GM12878 (cell line): Measurements from ENCODE around the gene IGSF6. TPM values are rescaled to one million over a fixed set of nuclear protein-coding genes. Genes with fewer than 3 reads are reported as not detected.

Experiments
- ATAC-seq: fragments of 200-7000 bp; cut with Tn5 transposase; 3 replicates; pipeline ENCODE4 v1.9.1; 2020; ENCODE audit warnings: mild to moderate bottlenecking, moderate library complexity
- BruUV-seq: library from RNA; stranded (reverse); fragments of 400-500 nt; replicated peaks from 2 replicates; lab custom pipeline; 2021; lab: Mats Ljungman, UMichigan
- CTCF ChIA-PET: fragments of 300-600 bp; sonication (Branson Sonifier 250); formaldehyde crosslinking; extraction: SDS; loops from one replicate; lab custom pipeline; 2021; ENCODE audit warnings: inconsistent platforms; lab: Yijun Ruan, JAX
- POLR2A ChIA-PET: fragments of 350-600 bp; formaldehyde crosslinking; extraction: SDS; loops from one replicate; lab custom pipeline; 2021; ENCODE audit warnings: inconsistent platforms; lab: Charles Lee
- RAD21 ChIA-PET: fragments of 300-600 bp; sonication (Branson Sonifier 250); formaldehyde crosslinking; loops from one replicate; lab custom pipeline; 2023; ENCODE audit warnings: antibody characterized with exemption; ENCODE audit not compliant: unreplicated experiment; lab: Charles Lee
- SMC1A ChIA-PET: fragments of 300-600 bp; sonication (Branson Sonifier 250); formaldehyde crosslinking; loops from one replicate; lab custom pipeline; 2023; ENCODE audit not compliant: unreplicated experiment, uncharacterized antibody; lab: Charles Lee
- DNase-seq: peaks from one replicate; pipeline ENCODE4 v3.0.0-alpha.2; 2011; ENCODE audit warnings: low read depth, low spot score
- FAIRE-seq: peaks from 3 replicates; lab custom pipeline; 2011; peaks lifted over from hg19 to GRCh38; lab: Jason Lieb, UNC
- H2AFZ ChIP-seq: 2 replicates; pipeline ENCODE4 v1.6.0; 2011; ENCODE audit warnings: low read depth, low read length, control low read depth; ENCODE audit not compliant: control insufficient read depth
- H3K27ac ChIP-seq: 2 replicates; pipeline ENCODE4 v1.5.1; 2011; ENCODE audit warnings: control low read depth; ENCODE audit not compliant: control insufficient read depth, insufficient read depth
- H3K27me3 ChIP-seq, 2 experiments: replicated peaks in 1 of 2; 2 replicates each; pipeline versions ENCODE4 v1.6.0 to v1.6.1; 2011; ENCODE audit warnings: low read length in 1 of 2; ENCODE audit not compliant: control insufficient read depth in 2 of 2, insufficient read depth in 2 of 2
- H3K36me3 ChIP-seq, 2 experiments: 2 replicates each; pipeline ENCODE4 v1.5.1; 2011; ENCODE audit warnings: low read length in 1 of 2; ENCODE audit not compliant: control insufficient read depth in 2 of 2, insufficient read depth in 2 of 2
- H3K4me1 ChIP-seq: 2 replicates; pipeline ENCODE4 v1.6.1; 2011; ENCODE audit warnings: mild to moderate bottlenecking, low read length, moderate library complexity, mixed read lengths; ENCODE audit not compliant: control insufficient read depth, insufficient read depth
- H3K4me2 ChIP-seq: 2 replicates; pipeline ENCODE4 v1.6.0; 2011; ENCODE audit warnings: control low read depth; ENCODE audit not compliant: control insufficient read depth, insufficient read depth
- H3K4me3 ChIP-seq: fragments of 200-600 bp; sonication (generic); 2 replicates; pipeline ENCODE4 v1.5.1; 2016
- H3K79me2 ChIP-seq: 2 replicates; pipeline ENCODE4 v1.6.0; 2011; ENCODE audit warnings: low read length; ENCODE audit not compliant: control insufficient read depth, insufficient read depth
- H3K9ac ChIP-seq: 2 replicates; pipeline ENCODE4 v1.8.0; 2011; ENCODE audit warnings: low read length, control low read depth, mixed read lengths; ENCODE audit not compliant: control insufficient read depth, insufficient read depth
- H3K9me3 ChIP-seq: replicated peaks from 3 replicates; pipeline ENCODE4 v1.5.1; 2011; ENCODE audit warnings: mild to moderate bottlenecking, low read length; ENCODE audit not compliant: control insufficient read depth, insufficient read depth
- H4K20me1 ChIP-seq: 2 replicates; pipeline ENCODE4 v1.6.0; 2011; ENCODE audit not compliant: control insufficient read depth, insufficient read depth
- CBX3 ChIP-seq: fragments of 200-600 bp; sonication (generic); IDR thresholded peaks from 2 replicates; pipeline ENCODE4 v1.6.1; 2016; ENCODE audit warnings: low read depth, borderline replicate concordance
- CBX5 ChIP-seq: sonication (generic); IDR thresholded peaks from 2 replicates; pipeline ENCODE4 v1.6.1; 2016; ENCODE audit warnings: low read depth, moderate library complexity, mild to moderate bottlenecking, inconsistent platforms
- CHD2 ChIP-seq: IDR thresholded peaks from 2 replicates; pipeline ENCODE4 v1.6.1; 2011; ENCODE audit warnings: low read depth, low read length, improper control_type of control experiment, borderline replicate concordance
- CUX1 ChIP-seq: IDR thresholded peaks from 2 replicates; pipeline ENCODE4 v1.6.1; 2012; ENCODE audit warnings: improper control_type of control experiment, low read depth, low read length; ENCODE audit not compliant: insufficient replicate concordance
- E2F8 ChIP-seq: fragments of 450-650 bp; IDR thresholded peaks from 2 replicates; pipeline ENCODE4 v1.6.1; 2018; ENCODE audit warnings: mild to moderate bottlenecking, low read depth, moderate library complexity; ENCODE audit not compliant: partially characterized antibody
- IKZF1 ChIP-seq: fragments of 450-650 bp; conservative IDR thresholded peaks from 2 replicates; pipeline ENCODE4 v1.6.1; 2017; ENCODE audit warnings: antibody characterized with exemption, mild to moderate bottlenecking
- PML ChIP-seq: IDR thresholded peaks from 2 replicates; pipeline ENCODE4 v1.6.1; 2012; ENCODE audit warnings: low read length, inconsistent platforms
- RCOR1 ChIP-seq: conservative IDR thresholded peaks from 2 replicates; pipeline ENCODE4 v1.6.1; 2012; ENCODE audit warnings: low read depth, low read length, improper control_type of control experiment
- SMC3 ChIP-seq: IDR thresholded peaks from 2 replicates; pipeline ENCODE4 v1.6.1; 2011; ENCODE audit warnings: low read length, improper control_type of control experiment, borderline replicate concordance
- WGBS: methylation state at CpG from one replicate; pipeline ENCODE4 v1.1.6; 2016; ENCODE audit warnings: low lambda C conversion rate; ENCODE audit not compliant: insufficient replicate concordance, insufficient coverage; ENCODE audit errors: missing lambda C conversion rate; 5-methylcytosine and 5-hydroxymethylcytosine counted together
- in situ Hi-C: fragments of 300-500 bp; cut with MboI; formaldehyde crosslinking; loops from 9 replicates; pipeline ENCODE4 v1.14.3; 2018; ENCODE audit warnings: mixed read lengths
- intact Hi-C: fragments of 100-400 bp; cut with micrococcal nuclease; formaldehyde crosslinking; loops from one replicate; pipeline ENCODE4 v1.14.2; 2022; ENCODE audit not compliant: unreplicated experiment
- polyA plus RNA-seq, 11 experiments: library from polyadenylated mRNA; depleted of rRNA in 4 of 11; unstranded in 6 of 11; stranded (reverse) in 5 of 11; fragments of >200 nt; fragmentation: Nextera tagmentation in 4 of 11; fragmentation: Illumina TruSeq in 1 of 11; extraction: Ambion mirVana in 4 of 11; extraction: Trizol in 1 of 11; gene quantifications; 1 replicate in 1 of 11; 2 replicates in 10 of 11; pipeline versions ENCODE4 v1.2.1 to v1.2.3, GENCODE V29; 2011 to 2016; ENCODE audit warnings: inconsistent platforms in 2 of 11, missing spikeins in 2 of 11, low read depth in 1 of 11
- total RNA-seq, 4 experiments: library from RNA; depleted of rRNA in 3 of 4; stranded (reverse); fragments of >200 nt in 3 of 4; fragmentation: Illumina TruSeq in 1 of 4; extraction: Trizol in 1 of 4; gene quantifications; 2 replicates each; pipeline versions ENCODE4 v1.2.1 to v1.2.3, GENCODE V29; 2013 to 2021

Gene IGSF6
- total and polyA plus RNA-seq, 10 of the 15 experiments (the other 5 are each of a cell fraction or from before 2014, with no cell fraction given), result 0.32 to 1.2 (median 0.72) TPM

- ChIA-PET SMC1A (interaction anchor here (0.8 to 5.3 kb wide), 8 partner anchors 8 to 73 kb away, joined by 3 to 35 read pairs (median 4); no protein-coding TSS in a partner anchor), CTCF (interaction anchor here (0.8 to 10.1 kb wide), 10 partner anchors 9 to 1367 kb away, joined by 3 to 100 read pairs (median 4); no protein-coding TSS in a partner anchor), POLR2A (no interaction called here), RAD21 (interaction anchor here (0.5 to 3.6 kb wide), 7 partner anchors 10 to 540 kb away, joined by 3 to 36 read pairs (median 3); no protein-coding TSS in a partner anchor)
- Histone ChIP-seq H3K27ac (peak overlapping the region; percentile 88), H3K36me3 (no peaks in the 10 kb centered on the region; a peak in 1 of 4 replicates), H2AFZ (no peak overlapping the region), H3K4me2 (peak overlapping the region; percentile 51), H3K4me3 (no peak overlapping the region), H3K4me1 (peaks cover 33% of the 10 kb centered on the region), H3K27me3 (no peaks in the 10 kb centered on the region), H3K9ac (peak overlapping the region; percentile 40), H4K20me1 (no peaks in the 10 kb centered on the region), H3K79me2 (no peaks in the 10 kb centered on the region; the same call in 1 of the 2 replicates), H3K9me3 (no peaks in the 10 kb centered on the region)
- intact Hi-C loops (no loop called here), in situ Hi-C loops (no loop called here)
- peak; percentile 91 for ATAC-seq
- no TSS peak for BruUV-seq
- peak; percentile 99 for DNase-seq
- 22% methylated on average over 18 of the region's 18 CpGs for WGBS
- peak; percentile 91 for FAIRE-seq
- TF ChIP-seq SMC3 (no peak), IKZF1 (peak; percentile 72), E2F8 (no peak), PML (0 out of 2 replicates have a peak, but pooled peaks have one; percentile 42), CBX5 (0 out of 2 replicates have a peak, but pooled peaks have one; percentile 49), CHD2 (peak; percentile 61; the same call in 1 of the 2 replicates), RCOR1 (no peak), CUX1 (peak; percentile 59), CBX3 (no peak)
Measured at GRCh38 chr16:21646721-21647561, 5.5 kb downstream of the IGSF6 start.
